Fibroblast of the aortic adventitia (primary cell): Measurements from ENCODE around the gene GRIP2. TPM values are rescaled to one million over a fixed set of nuclear protein-coding genes. Genes with fewer than 3 reads are reported as not detected.

Experiments
- DNase-seq: peaks from one replicate; pipeline ENCODE4 v3.0.0-alpha.2; 2010; ENCODE audit warnings: low read depth
- H3K4me3 ChIP-seq: 2 replicates; pipeline ENCODE4 v1.5.1; 2011; ENCODE audit warnings: low read depth, mild to moderate bottlenecking, control low read depth, low read length, moderate library complexity
- CTCF ChIP-seq: IDR thresholded peaks from 2 replicates; pipeline ENCODE4 v1.5.1; 2011; ENCODE audit warnings: mild to moderate bottlenecking, low read length, control low read depth, inconsistent platforms; ENCODE audit not compliant: insufficient read depth
- total RNA-seq: library from RNA; depleted of rRNA; stranded (reverse); fragments of >200 nt; gene quantifications from 2 replicates; pipeline ENCODE4 v1.2.3, GENCODE V29; 2012; ENCODE audit warnings: low replicate concordance

GRIP2 gene
- total RNA-seq, 1 donor = 0.90 TPM

- DNase-seq = no peak
- H3K4me3 ChIP-seq = no peak overlapping the region
- no peak for TF ChIP-seq CTCF
Observed at GRCh38 chr3:14553871-14554270, 13.7 kb upstream of the GRIP2 start.

- TF ChIP-seq CTCF = no peak
- DNase-seq = no peak
- no peak overlapping the region for H3K4me3 ChIP-seq
Observed at GRCh38 chr3:14552717-14553116, 12.6 kb upstream of the GRIP2 start.

GRCh38 chr3:14552041-14552648, 12.0 kb upstream of the GRIP2 start:
- TF ChIP-seq CTCF = no peak
- no peak for DNase-seq
- no peak overlapping the region for H3K4me3 ChIP-seq

- H3K4me3 ChIP-seq = no peak overlapping the region
- TF ChIP-seq CTCF = no peak
- peak; percentile 50 for DNase-seq
Observed at GRCh38 chr3:14550651-14551611, 10.8 kb upstream of the GRIP2 start.

GRCh38 chr3:14550181-14550580, 10.0 kb upstream of the GRIP2 start:
- no peak for DNase-seq
- H3K4me3 ChIP-seq = no peak overlapping the region
- no peak for TF ChIP-seq CTCF

GRCh38 chr3:14549256-14549919, 9.2 kb upstream of the GRIP2 start:
- H3K4me3 ChIP-seq = no peak overlapping the region
- peak; percentile 19 for DNase-seq
- TF ChIP-seq CTCF = peak; percentile 28
